IMR-90 (cell line): ENCODE data around the gene CFAP298. TPM values are rescaled to one million over a fixed set of nuclear protein-coding genes. Genes with fewer than 3 reads are reported as not detected.

Experiments used
- ATAC-seq: fragments of 200-7000 bp; cut with Tn5 transposase; 2 replicates; pipeline ENCODE4 v1.9.1; 2020; ENCODE audit warnings: low read depth, mild to moderate bottlenecking, moderate library complexity
- BruUV-seq: library from RNA; stranded (reverse); fragments of 400-500 nt; replicated peaks from 2 replicates; lab custom pipeline; 2021; lab: Mats Ljungman, UMichigan
- CTCF ChIA-PET: fragments of 300-600 bp; formaldehyde crosslinking; extraction: SDS; loops from one replicate; lab custom pipeline; 2021; ENCODE audit warnings: antibody characterized with exemption; lab: Yijun Ruan, JAX
- POLR2A ChIA-PET: fragments of 300-600 bp; sonication (Branson Sonifier 250); formaldehyde crosslinking; loops from one replicate; lab custom pipeline; 2022; ENCODE audit warnings: antibody characterized with exemption; ENCODE audit not compliant: unreplicated experiment; lab: Charles Lee
- DNase-seq: peaks from one replicate; pipeline ENCODE4 v3.0.0; 2013
- H2AFZ ChIP-seq: replicated peaks from 2 replicates; pipeline ENCODE3; 2013; ENCODE audit warnings: low read length, mild to moderate bottlenecking; ENCODE audit not compliant: poor library complexity
- H2AK5ac ChIP-seq: 2 replicates; pipeline ENCODE4 v1.6.1; 2013; ENCODE audit warnings: low read depth, low read length, inconsistent platforms
- H2AK9ac ChIP-seq: replicated peaks from 2 replicates; pipeline ENCODE3; 2013; ENCODE audit warnings: mild to moderate bottlenecking, low read depth, low read length, moderate library complexity; ENCODE audit not compliant: poor library complexity
- H2BK120ac ChIP-seq: 2 replicates; pipeline ENCODE4 v1.6.1; 2013; ENCODE audit warnings: low read depth, low read length, inconsistent platforms
- H2BK15ac ChIP-seq: 3 replicates; pipeline ENCODE4 v1.6.1; 2013; ENCODE audit warnings: low read depth, low read length, inconsistent platforms
- H2BK20ac ChIP-seq: 2 replicates; pipeline ENCODE4 v1.6.1; 2013; ENCODE audit warnings: low read depth, mild to moderate bottlenecking, inconsistent platforms, low read length, moderate library complexity
- H2BK5ac ChIP-seq: 2 replicates; pipeline ENCODE4 v1.6.1; 2013; ENCODE audit warnings: mild to moderate bottlenecking, low read depth, low read length, inconsistent platforms; ENCODE audit not compliant: poor library complexity, severe bottlenecking
- H3K14ac ChIP-seq: replicated peaks from 2 replicates; pipeline ENCODE4 v1.6.1; 2013; ENCODE audit warnings: low read depth, low read length, inconsistent platforms
- H3K18ac ChIP-seq: 2 replicates; pipeline ENCODE4 v1.6.1; 2013; ENCODE audit warnings: low read depth, low read length, control low read depth
- H3K23ac ChIP-seq: 2 replicates; pipeline ENCODE4 v1.6.1; 2013; ENCODE audit warnings: low read depth, low read length, inconsistent platforms
- H3K27ac ChIP-seq: 2 replicates; pipeline ENCODE4 v1.5.1; 2013; ENCODE audit warnings: mild to moderate bottlenecking, control low read depth, low read length; ENCODE audit not compliant: insufficient read depth
- H3K27me3 ChIP-seq: 2 replicates; pipeline ENCODE4 v1.6.1; 2013; ENCODE audit warnings: low read length; ENCODE audit not compliant: control insufficient read depth, insufficient read depth
- H3K36me3 ChIP-seq: 2 replicates; pipeline ENCODE4 v1.6.1; 2013; ENCODE audit warnings: low read length, mixed read lengths; ENCODE audit not compliant: control insufficient read depth, insufficient read depth
- H3K4ac ChIP-seq: 2 replicates; pipeline ENCODE4 v1.6.1; 2013; ENCODE audit warnings: low read depth, low read length, inconsistent platforms
- H3K4me1 ChIP-seq: 2 replicates; pipeline ENCODE4 v1.6.1; 2013; ENCODE audit warnings: low read length, mixed read lengths; ENCODE audit not compliant: control insufficient read depth, insufficient read depth
- H3K4me2 ChIP-seq: 2 replicates; pipeline ENCODE4 v1.6.1; 2013; ENCODE audit warnings: low read depth, mild to moderate bottlenecking, control low read depth, low read length, moderate library complexity
- H3K4me3 ChIP-seq: 2 replicates; pipeline ENCODE4 v1.5.1; 2013; ENCODE audit warnings: low read depth, mild to moderate bottlenecking, control low read depth, low read length, moderate library complexity; ENCODE audit not compliant: insufficient read depth
- H3K56ac ChIP-seq: 2 replicates; pipeline ENCODE4 v1.6.1; 2013; ENCODE audit warnings: low read length, inconsistent platforms; ENCODE audit not compliant: insufficient read depth; ENCODE audit errors: extremely low read depth
- H3K79me1 ChIP-seq, 2 experiments: 2 replicates each; pipeline ENCODE4 v1.6.1; 2013; ENCODE audit warnings: low read length in 2 of 2, inconsistent platforms in 1 of 2, low read depth in 1 of 2
- H3K9ac ChIP-seq: 2 replicates; pipeline ENCODE4 v1.6.1; 2013; ENCODE audit warnings: low read depth, low read length, control low read depth
- H3K9me1 ChIP-seq: 2 replicates; pipeline ENCODE4 v1.6.1; 2013; ENCODE audit warnings: low read length, inconsistent platforms; ENCODE audit not compliant: insufficient read depth
- H3K9me3 ChIP-seq: 2 replicates; pipeline ENCODE4 v1.6.1; 2013; ENCODE audit warnings: low read length; ENCODE audit not compliant: control insufficient read depth, insufficient read depth
- H4K20me1 ChIP-seq: 2 replicates; pipeline ENCODE4 v1.6.1; 2013; ENCODE audit warnings: low read length, inconsistent platforms; ENCODE audit not compliant: insufficient read depth
- H4K5ac ChIP-seq: 2 replicates; pipeline ENCODE4 v1.6.1; 2013; ENCODE audit warnings: mild to moderate bottlenecking, low read depth, low read length, control low read depth
- H4K8ac ChIP-seq, 2 experiments: 2 replicates each; pipeline ENCODE4 v1.6.1; 2013; ENCODE audit warnings: low read depth in 2 of 2, low read length in 2 of 2, control low read depth in 1 of 2, inconsistent platforms in 1 of 2
- H4K91ac ChIP-seq: 2 replicates; pipeline ENCODE4 v1.6.1; 2013; ENCODE audit warnings: low read depth, low read length, inconsistent platforms; ENCODE audit not compliant: insufficient read depth
- CEBPB ChIP-seq: IDR thresholded peaks from 2 replicates; pipeline ENCODE4 v1.6.1; 2012; ENCODE audit warnings: low read depth, low read length, improper control_type of control experiment
- CHD1 ChIP-seq: IDR thresholded peaks from 2 replicates; pipeline ENCODE4 v1.6.1; 2012; ENCODE audit warnings: low read depth, low read length, improper control_type of control experiment
- FOS ChIP-seq: fragments of 150-350 bp; IDR thresholded peaks from 2 replicates; pipeline ENCODE4 v1.6.1; 2016; ENCODE audit warnings: low read depth, low read length
- MAFK ChIP-seq: IDR thresholded peaks from 2 replicates; pipeline ENCODE4 v1.6.1; 2012; ENCODE audit warnings: low read depth, low read length, improper control_type of control experiment
- MAZ ChIP-seq: IDR thresholded peaks from 2 replicates; pipeline ENCODE4 v1.6.1; 2012; ENCODE audit warnings: low read depth, mild to moderate bottlenecking, low read length, improper control_type of control experiment, moderate library complexity, borderline replicate concordance
- MXI1 ChIP-seq: IDR thresholded peaks from 2 replicates; pipeline ENCODE4 v1.6.1; 2012; ENCODE audit warnings: low read depth, mild to moderate bottlenecking, low read length, moderate library complexity, borderline replicate concordance
- NFE2L2 ChIP-seq: fragments of 150-350 bp; IDR thresholded peaks from 2 replicates; pipeline ENCODE4 v1.6.1; 2016; ENCODE audit warnings: low read depth, mild to moderate bottlenecking, low read length
- RAD21 ChIP-seq: IDR thresholded peaks from 2 replicates; pipeline ENCODE4 v1.6.1; 2012; ENCODE audit warnings: low read length, improper control_type of control experiment
- RCOR1 ChIP-seq: IDR thresholded peaks from 2 replicates; pipeline ENCODE4 v1.6.1; 2012; ENCODE audit warnings: mild to moderate bottlenecking, low read length, improper control_type of control experiment; ENCODE audit not compliant: insufficient replicate concordance
- RFX5 ChIP-seq: IDR thresholded peaks from 2 replicates; pipeline ENCODE4 v1.8.0; 2012; ENCODE audit warnings: low read depth, mild to moderate bottlenecking, low read length, moderate library complexity
- SMC3 ChIP-seq: fragments of 150-350 bp; IDR thresholded peaks from 2 replicates; pipeline ENCODE4 v1.6.1; 2016; ENCODE audit warnings: low read depth, mild to moderate bottlenecking, antibody characterized with exemption, low read length, moderate library complexity
- USF2 ChIP-seq: fragments of 150-350 bp; IDR thresholded peaks from 2 replicates; pipeline ENCODE4 v1.6.1; 2017; ENCODE audit warnings: mild to moderate bottlenecking, antibody characterized with exemption, low read length, low read depth
- WGBS, 2 experiments: methylation state at CpG; one replicate each; pipeline versions ENCODE4 v1.1.5 to v1.1.7; 2013; ENCODE audit warnings: missing lambda C conversion rate in 2 of 2; ENCODE audit not compliant: insufficient read length in 1 of 2; ENCODE audit errors: extremely low coverage in 2 of 2; 5-methylcytosine and 5-hydroxymethylcytosine counted together
- dilution Hi-C: fragments of 300-500 bp; cut with HindIII; formaldehyde crosslinking; loops from one replicate; pipeline ENCODE4 v1.14.3; 2018; ENCODE audit warnings: low sequenced_read_pairs; ENCODE audit not compliant: unreplicated experiment
- in situ Hi-C: fragments of 300-500 bp; cut with MboI; formaldehyde crosslinking; loops from 3 replicates; pipeline ENCODE4 v1.14.3; 2019; ENCODE audit warnings: low sequenced_read_pairs, inconsistent platforms, mixed read lengths
- intact Hi-C: fragments of 100-400 bp; cut with micrococcal nuclease; formaldehyde crosslinking; loops from 2 replicates; pipeline ENCODE4 v1.10.0; 2022
- polyA plus RNA-seq, 3 experiments: library from polyadenylated mRNA; depleted of rRNA; stranded (reverse); fragments of >200 nt; gene quantifications; 2 replicates each; pipeline ENCODE4 v1.2.3, GENCODE V29; 2012; ENCODE audit warnings: low replicate concordance in 1 of 3
- total RNA-seq: library from RNA; depleted of rRNA; stranded (reverse); fragments of >200 nt; gene quantifications from 2 replicates; pipeline ENCODE4 v1.2.3, GENCODE V29; 2012
- TF ChIP-seq, protein P1 (sequence below): fragments of 150-350 bp; IDR thresholded peaks from 2 replicates; pipeline ENCODE4 v1.6.1; 2016; ENCODE audit warnings: low read depth, mild to moderate bottlenecking, low read length, moderate library complexity, borderline replicate concordance
- TF ChIP-seq, protein P2 (sequence below): conservative IDR thresholded peaks from 2 replicates; pipeline ENCODE4 v1.5.1; 2012; ENCODE audit warnings: mild to moderate bottlenecking, low read depth, low read length, improper control_type of control experiment

Gene CFAP298
- total and polyA plus RNA-seq, 2 of the 4 experiments (the other 2 are of a cell fraction), result 8.1 to 25.7 TPM

DNA sequence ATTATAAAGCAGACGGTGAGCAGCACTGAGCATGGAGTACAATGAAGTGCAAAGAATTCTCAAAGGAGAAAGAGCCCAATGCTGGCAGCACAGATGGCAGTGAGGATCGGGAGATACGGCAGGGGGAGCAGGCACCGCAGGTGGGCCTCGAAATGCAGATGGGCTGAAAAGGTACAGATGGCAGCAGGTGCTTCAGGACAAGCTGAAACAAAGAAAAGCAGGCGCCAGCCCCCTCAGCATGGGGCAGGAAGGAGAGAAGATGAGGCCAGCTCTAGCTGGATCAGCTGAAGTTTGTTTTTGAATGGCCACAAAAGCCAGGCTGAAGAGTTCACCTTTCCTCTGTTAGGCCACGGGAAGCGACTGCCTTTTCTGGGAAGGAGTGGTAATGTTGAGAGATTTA is 7.7 kb downstream of the CFAP298 start:
- Histone ChIP-seq H4K8ac (no peak overlapping the region), H3K9ac (no peak overlapping the region), H3K56ac (no peak overlapping the region), H3K36me3 (peaks cover 46% of the 10 kb centered on the region), H3K9me1 (no peaks in the 10 kb centered on the region), H3K4me2 (no peak overlapping the region), H3K9me3 (no peaks in the 10 kb centered on the region), H2AK9ac (no peak overlapping the region), H3K4me3 (no peak overlapping the region), H3K79me1 (peaks cover 4 to 6% of the 10 kb centered on the region in 2 experiments; a peak in 3 of 4 replicates), H2BK20ac (no peak overlapping the region), H3K4me1 (no peaks in the 10 kb centered on the region), H2AK5ac (no peak overlapping the region), H2BK120ac (no peak overlapping the region), H3K27ac (no peak overlapping the region), H3K14ac (no peak overlapping the region), H4K20me1 (no peaks in the 10 kb centered on the region), H3K18ac (no peak overlapping the region), H4K91ac (no peak overlapping the region), H4K5ac (no peak overlapping the region), H2BK15ac (no peak overlapping the region), H2BK5ac (no peak overlapping the region), H2AFZ (no peak overlapping the region), H3K4ac (no peak overlapping the region), H3K27me3 (no peaks in the 10 kb centered on the region), H3K23ac (no peak overlapping the region)
- DNase-seq (no peak), ATAC-seq (no peak)
- intact Hi-C loops (no loop called here), dilution Hi-C loops (no loop called here), in situ Hi-C loops (loop anchor here (5.0 kb wide), 1 partner anchor 202 kb away; no protein-coding TSS in a partner anchor)
- ChIA-PET CTCF (no interaction called here), POLR2A (interaction anchor here (0.5 kb wide), 1 partner anchor 79 kb away, joined by 3 read pairs; no protein-coding TSS in a partner anchor)
- WGBS, 2 experiments, result 73% methylated on average over 3 of the region's 8 CpGs; no CpG with 5 or more reads in 1 of the 2 experiments
- BruUV-seq, result no TSS peak
- TF ChIP-seq, protein P1, sequence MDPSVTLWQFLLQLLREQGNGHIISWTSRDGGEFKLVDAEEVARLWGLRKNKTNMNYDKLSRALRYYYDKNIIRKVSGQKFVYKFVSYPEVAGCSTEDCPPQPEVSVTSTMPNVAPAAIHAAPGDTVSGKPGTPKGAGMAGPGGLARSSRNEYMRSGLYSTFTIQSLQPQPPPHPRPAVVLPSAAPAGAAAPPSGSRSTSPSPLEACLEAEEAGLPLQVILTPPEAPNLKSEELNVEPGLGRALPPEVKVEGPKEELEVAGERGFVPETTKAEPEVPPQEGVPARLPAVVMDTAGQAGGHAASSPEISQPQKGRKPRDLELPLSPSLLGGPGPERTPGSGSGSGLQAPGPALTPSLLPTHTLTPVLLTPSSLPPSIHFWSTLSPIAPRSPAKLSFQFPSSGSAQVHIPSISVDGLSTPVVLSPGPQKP, result no peak
- TF ChIP-seq RAD21, result no peak
- no peak for TF ChIP-seq SMC3
- no peak for TF ChIP-seq MAFK
- TF ChIP-seq CEBPB, result no peak
- TF ChIP-seq RCOR1, result no peak
- TF ChIP-seq MAZ, result no peak
- no peak for TF ChIP-seq RFX5
- TF ChIP-seq MXI1, result no peak
- no peak for TF ChIP-seq CHD1
- no peak for TF ChIP-seq NFE2L2
- TF ChIP-seq FOS, result no peak
- TF ChIP-seq, protein P2, sequence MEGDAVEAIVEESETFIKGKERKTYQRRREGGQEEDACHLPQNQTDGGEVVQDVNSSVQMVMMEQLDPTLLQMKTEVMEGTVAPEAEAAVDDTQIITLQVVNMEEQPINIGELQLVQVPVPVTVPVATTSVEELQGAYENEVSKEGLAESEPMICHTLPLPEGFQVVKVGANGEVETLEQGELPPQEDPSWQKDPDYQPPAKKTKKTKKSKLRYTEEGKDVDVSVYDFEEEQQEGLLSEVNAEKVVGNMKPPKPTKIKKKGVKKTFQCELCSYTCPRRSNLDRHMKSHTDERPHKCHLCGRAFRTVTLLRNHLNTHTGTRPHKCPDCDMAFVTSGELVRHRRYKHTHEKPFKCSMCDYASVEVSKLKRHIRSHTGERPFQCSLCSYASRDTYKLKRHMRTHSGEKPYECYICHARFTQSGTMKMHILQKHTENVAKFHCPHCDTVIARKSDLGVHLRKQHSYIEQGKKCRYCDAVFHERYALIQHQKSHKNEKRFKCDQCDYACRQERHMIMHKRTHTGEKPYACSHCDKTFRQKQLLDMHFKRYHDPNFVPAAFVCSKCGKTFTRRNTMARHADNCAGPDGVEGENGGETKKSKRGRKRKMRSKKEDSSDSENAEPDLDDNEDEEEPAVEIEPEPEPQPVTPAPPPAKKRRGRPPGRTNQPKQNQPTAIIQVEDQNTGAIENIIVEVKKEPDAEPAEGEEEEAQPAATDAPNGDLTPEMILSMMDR, result no peak
- TF ChIP-seq USF2, result no peak
